Heart left ventricle (tissue), 13 donors: ENCODE data around the gene ATP9B.

ENCODE experiments used
- POLR2A ChIP-seq, 2 donors: fragments of 450-650 bp; IDR thresholded peaks; one replicate each; pipeline ENCODE4 v1.6.1; 2017; ENCODE audit warnings: antibody characterized with exemption in 2 of 2, mild to moderate bottlenecking in 2 of 2, moderate library complexity in 2 of 2
- TF ChIP-seq, protein P1 (sequence below), 12 donors: fragments of 200-600 bp; sonication (generic) in 4 of 12; IDR thresholded peaks; one replicate each; pipeline versions ENCODE4 v1.5.0 to v1.8.0; 2018 to 2022; ENCODE audit warnings: antibody characterized with exemption in 12 of 12, mild to moderate bottlenecking in 5 of 12
- donor health status: ischemic (EF 13 %, LVEDD 7.1; RV severe dilation, severe dysfunction).
- donor health status: DM: no; HTN: yes; CAD: no.
- donor health status: DM: no; HTN: no; CAD: no.
- donor health status: ischemic (EF 25% LVEDD 6.9; RV normal size, moderate dysfunction).
- donor health status: ischemic (EF 25% LVEDD 5.7; RV mildly dilated, moderate dysfunction).
- donor health status: ischemic (EF 35%, LVEDD 5.7; RV mildly dilated, moderate dysfunction).
- donor health status: nonischemic (EF 11% LVEDD 7.7; RV severe dilation, severe dysfunction).
- donor health status: DM: yes; HTN: yes; CAD: no.
- donor health status: PGD.
- donor health status: ischemic (EF 29% LVEDD 5.4; RV normal size, mild dysfunction).
- donor health status: nonischemic (EF 23%, LVEDD 6.1; RV moderate dilation, normal function).

DNA sequence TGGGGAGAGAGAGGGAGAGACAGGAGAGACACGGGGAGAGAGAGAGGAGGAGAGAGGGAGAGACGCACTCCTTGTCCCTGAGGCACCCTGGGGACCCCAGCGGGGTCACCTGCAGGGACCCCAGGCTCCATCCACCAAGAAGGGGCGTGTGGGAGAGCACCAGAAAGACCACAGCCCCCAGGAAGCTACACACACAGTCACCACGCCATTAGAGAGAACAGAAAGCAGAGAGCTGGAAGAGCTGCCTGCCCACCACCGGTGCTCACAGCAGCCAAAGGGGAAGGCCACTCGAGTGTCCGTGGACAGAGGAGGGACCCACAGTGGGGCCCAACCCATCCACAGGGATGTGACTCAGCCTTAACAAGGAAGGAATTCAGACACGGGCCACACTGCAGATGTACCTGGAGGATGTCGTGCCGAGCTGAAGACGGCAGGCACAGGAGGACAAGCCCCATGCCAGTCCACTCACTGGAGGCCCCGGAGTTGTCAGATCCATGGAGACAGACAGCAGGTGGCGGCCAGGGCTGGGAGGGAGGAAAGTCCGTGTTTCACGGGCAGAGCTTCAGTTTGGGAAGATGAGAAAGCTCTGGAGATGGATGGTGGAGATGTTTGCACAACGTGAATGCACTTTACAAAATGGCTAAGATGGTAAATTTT lies 315.1 kb downstream of the ATP9B start:
- TF ChIP-seq, protein P1, sequence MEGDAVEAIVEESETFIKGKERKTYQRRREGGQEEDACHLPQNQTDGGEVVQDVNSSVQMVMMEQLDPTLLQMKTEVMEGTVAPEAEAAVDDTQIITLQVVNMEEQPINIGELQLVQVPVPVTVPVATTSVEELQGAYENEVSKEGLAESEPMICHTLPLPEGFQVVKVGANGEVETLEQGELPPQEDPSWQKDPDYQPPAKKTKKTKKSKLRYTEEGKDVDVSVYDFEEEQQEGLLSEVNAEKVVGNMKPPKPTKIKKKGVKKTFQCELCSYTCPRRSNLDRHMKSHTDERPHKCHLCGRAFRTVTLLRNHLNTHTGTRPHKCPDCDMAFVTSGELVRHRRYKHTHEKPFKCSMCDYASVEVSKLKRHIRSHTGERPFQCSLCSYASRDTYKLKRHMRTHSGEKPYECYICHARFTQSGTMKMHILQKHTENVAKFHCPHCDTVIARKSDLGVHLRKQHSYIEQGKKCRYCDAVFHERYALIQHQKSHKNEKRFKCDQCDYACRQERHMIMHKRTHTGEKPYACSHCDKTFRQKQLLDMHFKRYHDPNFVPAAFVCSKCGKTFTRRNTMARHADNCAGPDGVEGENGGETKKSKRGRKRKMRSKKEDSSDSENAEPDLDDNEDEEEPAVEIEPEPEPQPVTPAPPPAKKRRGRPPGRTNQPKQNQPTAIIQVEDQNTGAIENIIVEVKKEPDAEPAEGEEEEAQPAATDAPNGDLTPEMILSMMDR (IDR thresholded peaks at IDR 0.05): peak in 1 of 12 donors; percentile 12
- no peak for TF ChIP-seq POLR2A (IDR thresholded peaks at IDR 0.05)
